Measurements from ENCODE around the gene AIPL1.

Gene AIPL1

DNA sequence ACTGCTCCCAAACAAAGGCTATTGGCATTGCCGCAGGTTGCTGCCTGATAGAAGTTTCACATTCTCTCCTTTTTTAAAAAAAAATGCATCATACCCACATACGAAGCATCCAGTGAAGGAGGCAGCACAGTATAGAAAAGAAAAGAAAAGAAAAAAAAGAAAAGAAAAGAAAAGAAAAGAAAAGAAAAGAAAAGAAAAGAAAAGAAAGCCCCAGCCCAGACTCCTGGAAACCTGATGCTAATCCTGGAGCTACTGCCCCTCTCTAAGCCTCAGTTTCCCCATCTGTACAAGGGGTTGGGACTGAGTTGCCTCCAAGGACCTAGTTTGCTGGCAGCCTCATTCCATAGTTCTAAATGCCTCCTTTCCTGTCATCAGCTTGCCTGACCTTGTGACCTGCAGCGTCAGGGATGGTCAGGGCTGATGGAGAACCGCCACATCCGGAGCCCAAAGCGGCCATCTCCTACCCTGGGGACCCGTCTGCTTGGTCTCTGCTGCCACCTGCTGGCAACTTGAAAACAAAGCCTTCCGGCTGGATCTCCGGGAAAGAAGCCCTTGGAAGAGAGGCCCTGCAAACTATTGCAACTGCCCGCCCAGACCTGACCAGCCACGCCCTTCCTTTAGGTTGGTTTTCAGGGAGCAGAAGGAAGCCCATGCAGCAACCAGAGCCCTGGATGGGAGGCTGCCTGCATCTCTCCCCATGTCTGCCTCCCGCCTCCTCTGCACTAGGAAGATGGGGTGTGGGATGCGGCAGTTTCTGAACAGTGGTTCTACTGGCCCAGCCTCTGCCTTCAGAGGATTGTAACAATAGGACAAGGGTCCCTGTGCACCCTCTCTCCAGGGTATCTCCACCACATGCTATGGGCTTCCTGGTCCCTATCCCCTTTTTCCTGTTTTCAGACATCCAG lies 13.0 kb downstream of the AIPL1 start:
- TF ChIP-seq, protein P1, sequence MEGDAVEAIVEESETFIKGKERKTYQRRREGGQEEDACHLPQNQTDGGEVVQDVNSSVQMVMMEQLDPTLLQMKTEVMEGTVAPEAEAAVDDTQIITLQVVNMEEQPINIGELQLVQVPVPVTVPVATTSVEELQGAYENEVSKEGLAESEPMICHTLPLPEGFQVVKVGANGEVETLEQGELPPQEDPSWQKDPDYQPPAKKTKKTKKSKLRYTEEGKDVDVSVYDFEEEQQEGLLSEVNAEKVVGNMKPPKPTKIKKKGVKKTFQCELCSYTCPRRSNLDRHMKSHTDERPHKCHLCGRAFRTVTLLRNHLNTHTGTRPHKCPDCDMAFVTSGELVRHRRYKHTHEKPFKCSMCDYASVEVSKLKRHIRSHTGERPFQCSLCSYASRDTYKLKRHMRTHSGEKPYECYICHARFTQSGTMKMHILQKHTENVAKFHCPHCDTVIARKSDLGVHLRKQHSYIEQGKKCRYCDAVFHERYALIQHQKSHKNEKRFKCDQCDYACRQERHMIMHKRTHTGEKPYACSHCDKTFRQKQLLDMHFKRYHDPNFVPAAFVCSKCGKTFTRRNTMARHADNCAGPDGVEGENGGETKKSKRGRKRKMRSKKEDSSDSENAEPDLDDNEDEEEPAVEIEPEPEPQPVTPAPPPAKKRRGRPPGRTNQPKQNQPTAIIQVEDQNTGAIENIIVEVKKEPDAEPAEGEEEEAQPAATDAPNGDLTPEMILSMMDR (IDR thresholded peaks at IDR 0.05; ENCODE audit: low read depth, low read length): peak; percentile 59
- no peak for TF ChIP-seq POLR2A (IDR thresholded peaks at IDR 0.05; ENCODE audit: extremely low read depth, insufficient read length)
- H3K4me3 ChIP-seq (ENCODE audit: low read depth, low read length): no peak overlapping the region
- peak; percentile 70 for DNase-seq (ENCODE audit: low read depth)

GRCh38 chr17:6420173-6420641 lies 14.7 kb downstream of the AIPL1 start:
- no peak for TF ChIP-seq POLR2A (IDR thresholded peaks at IDR 0.05; ENCODE audit: extremely low read depth, insufficient read length)
- TF ChIP-seq, protein P1 (IDR thresholded peaks at IDR 0.05; ENCODE audit: low read depth, low read length): peak; percentile 33
- H3K4me3 ChIP-seq (ENCODE audit: low read depth, low read length): no peak overlapping the region
- DNase-seq (ENCODE audit: low read depth): peak; percentile 39

DNA sequence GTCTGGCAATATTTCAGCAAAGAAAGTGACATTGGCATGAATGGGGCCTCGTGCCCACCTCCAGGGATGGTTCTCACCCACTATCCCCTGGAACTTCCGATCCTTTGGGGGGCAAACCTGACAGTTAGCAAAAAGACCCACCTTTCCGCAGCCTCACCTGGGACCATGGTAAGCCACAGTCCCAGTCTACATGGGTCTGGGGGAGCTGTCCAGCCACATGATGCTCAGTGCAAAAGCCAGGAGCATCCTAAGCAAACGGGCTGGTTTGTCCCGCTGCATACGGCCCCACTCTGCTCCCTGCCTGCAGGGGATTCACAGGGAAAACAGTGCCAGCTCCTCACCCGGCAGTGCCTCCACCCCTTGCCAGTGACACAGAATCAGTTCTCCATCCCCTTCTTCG lies 19.3 kb downstream of the AIPL1 start:
- no peak overlapping the region for H3K4me3 ChIP-seq (ENCODE audit: low read depth, low read length)
- DNase-seq (ENCODE audit: low read depth): no peak
- no peak for TF ChIP-seq MYC (IDR thresholded peaks at IDR 0.05; ENCODE audit: low read depth, low read length)

GRCh38 chr17:6413065-6413464 lies 21.9 kb downstream of the AIPL1 start:
- DNase-seq (ENCODE audit: low read depth): peak; percentile 55
- no peak for TF ChIP-seq POLR2A (IDR thresholded peaks at IDR 0.05; ENCODE audit: extremely low read depth, insufficient read length)
- TF ChIP-seq, protein P1 (IDR thresholded peaks at IDR 0.05; ENCODE audit: low read depth, low read length): peak; percentile 40
- H3K4me3 ChIP-seq (ENCODE audit: low read depth, low read length): no peak overlapping the region

DNA sequence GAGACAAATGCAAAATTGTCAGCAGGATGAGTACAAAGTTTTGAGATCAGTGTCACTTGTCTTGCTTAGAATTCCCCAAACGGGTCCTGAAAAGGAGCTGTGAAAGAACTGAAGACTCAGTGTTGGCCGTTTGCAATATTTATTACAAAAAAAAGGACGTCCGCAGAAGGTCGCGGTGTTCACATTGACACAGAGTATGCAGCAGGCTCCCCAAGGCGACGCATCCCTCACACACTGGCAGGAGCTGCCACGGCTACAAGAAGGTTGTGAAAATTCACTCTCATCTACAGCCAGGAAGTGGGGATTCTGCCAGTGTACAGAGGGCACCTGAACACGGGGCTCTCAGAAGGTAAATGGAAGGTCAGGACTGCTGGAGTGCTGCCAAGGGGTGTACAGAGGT lies 26.2 kb downstream of the AIPL1 start:
- no peak overlapping the region for H3K4me3 ChIP-seq (ENCODE audit: low read depth, low read length)
- TF ChIP-seq POLR2A (IDR thresholded peaks at IDR 0.05; ENCODE audit: extremely low read depth, insufficient read length) (no peak), MYC (IDR thresholded peaks at IDR 0.05; ENCODE audit: low read depth, low read length) (no peak)
- TF ChIP-seq, protein P2, sequence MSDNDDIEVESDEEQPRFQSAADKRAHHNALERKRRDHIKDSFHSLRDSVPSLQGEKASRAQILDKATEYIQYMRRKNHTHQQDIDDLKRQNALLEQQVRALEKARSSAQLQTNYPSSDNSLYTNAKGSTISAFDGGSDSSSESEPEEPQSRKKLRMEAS (IDR thresholded peaks at IDR 0.05; ENCODE audit: low read depth, low read length): no peak
- TF ChIP-seq, protein P1 (IDR thresholded peaks at IDR 0.05; ENCODE audit: low read depth, low read length): no peak
- DNase-seq (ENCODE audit: low read depth): no peak

GRCh38 chr17:6408276-6408675 lies 26.6 kb downstream of the AIPL1 start:
- TF ChIP-seq MYC (IDR thresholded peaks at IDR 0.05; ENCODE audit: low read depth, low read length): no peak
- TF ChIP-seq POLR2A (IDR thresholded peaks at IDR 0.05; ENCODE audit: extremely low read depth, insufficient read length): no peak
- TF ChIP-seq, protein P2 (IDR thresholded peaks at IDR 0.05; ENCODE audit: low read depth, low read length): no peak
- TF ChIP-seq, protein P1 (IDR thresholded peaks at IDR 0.05; ENCODE audit: low read depth, low read length): no peak

More at GRCh38 chr17:6408276-6408675, 26.6 kb downstream of the AIPL1 start:
- no peak for DNase-seq (ENCODE audit: low read depth)
- no peak overlapping the region for H3K4me3 ChIP-seq (ENCODE audit: low read depth, low read length)
